HG03064 (cell line): ENCODE results near the gene NOLC1.
A peak's percentile ranks its signal among the peaks of the same experiment; 100 is the strongest.
"Not testable (repeated sequence)": the region's sequence is repeated elsewhere in the genome, so short reads cannot be mapped to it uniquely, and the experiment has no call there.

Experiments used
- ATAC-seq: cut with Tn5 transposase; IDR thresholded peaks from one replicate; pipeline ENCODE4 v1.9.1; 2021; ENCODE audit warnings: low read depth; ENCODE audit not compliant: unreplicated experiment

NOLC1 gene

GRCh38 chr10:102152545-102152890, 329 bp downstream of the NOLC1 start:
- ATAC-seq, result peak; percentile 24

GRCh38 chr10:102153093-102153620, 968 bp downstream of the NOLC1 start:
- ATAC-seq, result no peak

- ATAC-seq, result no peak
These were observed 2.4 kb downstream of the NOLC1 start for GRCh38 chr10:102154466-102155116.

GRCh38 chr10:102157224-102157623, 5.0 kb downstream of the NOLC1 start:
- ATAC-seq, result no peak

GRCh38 chr10:102159051-102159597, 6.9 kb downstream of the NOLC1 start:
- ATAC-seq, result no peak

GRCh38 chr10:102159831-102160230, 7.6 kb downstream of the NOLC1 start:
- ATAC-seq, result no peak

- no peak for ATAC-seq
These were observed 11.3 kb downstream of the NOLC1 start for GRCh38 chr10:102163342-102163989.

GRCh38 chr10:102167861-102168260, 15.7 kb downstream of the NOLC1 start:
- no peak for ATAC-seq

GRCh38 chr10:102170602-102171001, 18.4 kb downstream of the NOLC1 start:
- no peak for ATAC-seq

- no peak for ATAC-seq
These were observed 20.1 kb downstream of the NOLC1 start for GRCh38 chr10:102172288-102172687.

GRCh38 chr10:102175415-102175814, 23.2 kb downstream of the NOLC1 start:
- ATAC-seq, result no peak

- no peak for ATAC-seq
These were observed 32.4 kb downstream of the NOLC1 start for GRCh38 chr10:102184606-102185005.

GRCh38 chr10:102185272-102185671, 33.1 kb downstream of the NOLC1 start:
- ATAC-seq, result no peak

- ATAC-seq, result no peak
These were observed 33.8 kb downstream of the NOLC1 start for GRCh38 chr10:102185811-102186527.

- ATAC-seq, result no peak
These were observed 36.2 kb downstream of the NOLC1 start for GRCh38 chr10:102188298-102188940.

- ATAC-seq, result not testable (repeated sequence)
These were observed 37.0 kb downstream of the NOLC1 start for GRCh38 chr10:102188941-102189898.

- no peak for ATAC-seq
These were observed 39.8 kb downstream of the NOLC1 start for GRCh38 chr10:102191956-102192355.

GRCh38 chr10:102195296-102195870, 43.2 kb downstream of the NOLC1 start:
- no peak for ATAC-seq

- ATAC-seq, result no peak
These were observed 44.7 kb downstream of the NOLC1 start for GRCh38 chr10:102196893-102197292.
